Keratinocyte (primary cell): Measurements from ENCODE around the gene SSH2. TPM values are rescaled to one million over a fixed set of nuclear protein-coding genes. Genes with fewer than 3 reads are reported as not detected.

Source experiments
- DNase-seq: peaks from one replicate; pipeline ENCODE4 v3.0.0-alpha.2; 2011; ENCODE audit warnings: low read depth, missing footprints, low spot score
- FAIRE-seq: peaks from 2 replicates; lab custom pipeline; 2011; peaks lifted over from hg19 to GRCh38; lab: Jason Lieb, UNC
- H2AFZ ChIP-seq: 2 replicates; pipeline ENCODE4 v1.6.0; 2012; ENCODE audit warnings: low read length, control low read depth, inconsistent platforms; ENCODE audit not compliant: control insufficient read depth
- H3K27ac ChIP-seq: 2 replicates; pipeline ENCODE4 v1.5.1; 2011; ENCODE audit warnings: low read length; ENCODE audit not compliant: control insufficient read depth, insufficient read depth
- H3K27me3 ChIP-seq: 3 replicates; pipeline ENCODE4 v1.6.0; 2011; ENCODE audit warnings: low read length; ENCODE audit not compliant: control insufficient read depth, insufficient read depth; ENCODE audit errors: extremely low read depth
- H3K36me3 ChIP-seq, 2 experiments: 2 replicates in 1 of 2; 3 replicates in 1 of 2; pipeline ENCODE4 v1.5.1; 2011; ENCODE audit warnings: low read length in 2 of 2, mild to moderate bottlenecking in 1 of 2; ENCODE audit not compliant: control insufficient read depth in 2 of 2, insufficient read depth in 2 of 2; ENCODE audit errors: extremely low read depth in 1 of 2
- H3K4me1 ChIP-seq: 3 replicates; pipeline ENCODE4 v1.5.1; 2011; ENCODE audit warnings: low read length; ENCODE audit not compliant: control insufficient read depth, insufficient read depth; ENCODE audit errors: extremely low read depth
- H3K4me2 ChIP-seq: 3 replicates; pipeline ENCODE4 v1.6.0; 2011; ENCODE audit warnings: low read depth, low read length; ENCODE audit not compliant: control insufficient read depth, insufficient read depth; ENCODE audit errors: extremely low read depth
- H3K4me3 ChIP-seq, 3 experiments: fragments of 200-600 bp in 1 of 3; sonication (generic) in 1 of 3; 2 replicates in 2 of 3; 3 replicates in 1 of 3; pipeline ENCODE4 v1.5.1; 2011 to 2016; ENCODE audit warnings: low read length in 3 of 3, mild to moderate bottlenecking in 3 of 3, control low read depth in 2 of 3, inconsistent platforms in 1 of 3, low read depth in 1 of 3, mixed read lengths in 1 of 3, mixed run types in 1 of 3, moderate library complexity in 1 of 3; ENCODE audit not compliant: control insufficient read depth in 2 of 3, insufficient read depth in 2 of 3; ENCODE audit errors: extremely low read depth in 1 of 3
- H3K79me2 ChIP-seq: 2 replicates; pipeline ENCODE4 v1.6.0; 2012; ENCODE audit warnings: low read length; ENCODE audit not compliant: control insufficient read depth, insufficient read depth
- H3K9ac ChIP-seq: 3 replicates; pipeline ENCODE4 v1.6.0; 2011; ENCODE audit warnings: low read length; ENCODE audit not compliant: control insufficient read depth, insufficient read depth; ENCODE audit errors: extremely low read depth
- H3K9me1 ChIP-seq: 3 replicates; pipeline ENCODE4 v1.6.0; 2011; ENCODE audit warnings: low read length; ENCODE audit not compliant: control insufficient read depth, insufficient read depth; ENCODE audit errors: extremely low read depth
- H3K9me3 ChIP-seq: 2 replicates; pipeline ENCODE4 v1.5.1; 2012; ENCODE audit warnings: low read depth, low read length; ENCODE audit not compliant: control insufficient read depth
- H4K20me1 ChIP-seq: 3 replicates; pipeline ENCODE4 v1.6.0; 2011; ENCODE audit warnings: low read length; ENCODE audit not compliant: control insufficient read depth, insufficient read depth; ENCODE audit errors: extremely low read depth
- CTCF ChIP-seq, 3 experiments: IDR thresholded peaks in 1 of 3; conservative IDR thresholded peaks in 1 of 3; optimal IDR thresholded peaks in 1 of 3; 2 replicates in 2 of 3; 3 replicates in 1 of 3; pipeline versions ENCODE3 to v1.5.1; 2011; ENCODE audit warnings: low read length in 3 of 3, mild to moderate bottlenecking in 3 of 3, moderate library complexity in 2 of 3, control low read depth in 1 of 3, inconsistent platforms in 1 of 3; ENCODE audit not compliant: insufficient read depth in 2 of 3; ENCODE audit errors: extremely low read depth in 1 of 3
- EZH2 ChIP-seq: IDR thresholded peaks from one replicate; pipeline ENCODE4 v1.6.1; 2012; ENCODE audit warnings: inconsistent platforms, mild to moderate bottlenecking, low read length, moderate library complexity
- dilution Hi-C: fragments of 300-500 bp; cut with MboI; formaldehyde crosslinking; loops from one replicate; pipeline ENCODE4 v1.7.0; 2020; ENCODE audit warnings: low sequenced_read_pairs; ENCODE audit not compliant: extremely low pct_ligation_motif_present
- polyA plus RNA-seq, 5 experiments: library from polyadenylated mRNA; depleted of rRNA in 3 of 5; stranded (reverse) in 3 of 5; stranded (forward) in 1 of 5; unstranded in 1 of 5; fragments of >200 nt; gene quantifications; 1 replicate in 1 of 5; 2 replicates in 3 of 5; 3 replicates in 1 of 5; pipeline versions ENCODE4 v1.2.1 to v1.2.3, GENCODE V29; 2011 to 2012; ENCODE audit warnings: missing spikeins in 2 of 5, low read depth in 1 of 5, low replicate concordance in 1 of 5

The SSH2 gene
- polyA plus RNA-seq, 1 donor (not counting 4 experiments of a cell fraction or from before 2014, with no cell fraction given), result 13.9 TPM

- Histone ChIP-seq H4K20me1 (no peaks in the 10 kb centered on the region), H3K27me3 (no peaks in the 10 kb centered on the region), H3K27ac (no peak overlapping the region), H3K4me1 (peaks cover 8% of the 10 kb centered on the region), H2AFZ (no peak overlapping the region), H3K36me3 (no peaks in the 10 kb centered on the region), H3K4me2 (no peak overlapping the region), H3K9ac (no peak overlapping the region), H3K4me3 (no peak overlapping the region), H3K79me2 (peaks cover 10% of the 10 kb centered on the region), H3K9me3 (no peaks in the 10 kb centered on the region), H3K9me1 (no peaks in the 10 kb centered on the region)
- DNase-seq (no peak), FAIRE-seq (no peak)
- TF ChIP-seq CTCF (optimal IDR thresholded peaks at IDR 0.05 in 1 of 3, IDR thresholded peaks at IDR 0.05 in 1 of 3, conservative IDR thresholded peaks at IDR 0.05 in 1 of 3; ENCODE audit: extremely low read depth in 1 of 3, insufficient read depth in 2 of 3, low read length in 3 of 3) (no peak), EZH2 (no peak)
- dilution Hi-C loops, result no loop called here
These were observed 93.4 kb downstream of the SSH2 start for GRCh38 chr17:29836643-29837042.

GRCh38 chr17:29835435-29836351 is 94.3 kb downstream of the SSH2 start:
- H4K20me1 ChIP-seq, result no peaks in the 10 kb centered on the region
- H3K36me3 ChIP-seq, result no peaks in the 10 kb centered on the region
- TF ChIP-seq EZH2 (no peak), CTCF (optimal IDR thresholded peaks at IDR 0.05 in 1 of 3, IDR thresholded peaks at IDR 0.05 in 1 of 3, conservative IDR thresholded peaks at IDR 0.05 in 1 of 3; ENCODE audit: extremely low read depth in 1 of 3, insufficient read depth in 2 of 3, low read length in 3 of 3) (no peak)
- H3K9me3 ChIP-seq, result no peaks in the 10 kb centered on the region
- H3K79me2 ChIP-seq, result peaks cover 10% of the 10 kb centered on the region
- no peak overlapping the region for H3K4me2 ChIP-seq
- no peaks in the 10 kb centered on the region for H3K9me1 ChIP-seq
- H2AFZ ChIP-seq, result no peak overlapping the region
- DNase-seq, result no peak
- no peak overlapping the region for H3K9ac ChIP-seq
- peaks cover 5% of the 10 kb centered on the region for H3K4me1 ChIP-seq
- FAIRE-seq, result no peak
- no peaks in the 10 kb centered on the region for H3K27me3 ChIP-seq
- H3K27ac ChIP-seq, result no peak overlapping the region
- H3K4me3 ChIP-seq, result no peak overlapping the region
- dilution Hi-C loops, result no loop called here
